ENCODE data around the gene TWIST2. TPM values are rescaled to one million over a fixed set of nuclear protein-coding genes. Genes with fewer than 3 reads are reported as not detected.

Gene TWIST2
- polyA plus RNA-seq, 1 of the 3 experiments (the other 2 are of a cell fraction), result 19.5 TPM

DNA sequence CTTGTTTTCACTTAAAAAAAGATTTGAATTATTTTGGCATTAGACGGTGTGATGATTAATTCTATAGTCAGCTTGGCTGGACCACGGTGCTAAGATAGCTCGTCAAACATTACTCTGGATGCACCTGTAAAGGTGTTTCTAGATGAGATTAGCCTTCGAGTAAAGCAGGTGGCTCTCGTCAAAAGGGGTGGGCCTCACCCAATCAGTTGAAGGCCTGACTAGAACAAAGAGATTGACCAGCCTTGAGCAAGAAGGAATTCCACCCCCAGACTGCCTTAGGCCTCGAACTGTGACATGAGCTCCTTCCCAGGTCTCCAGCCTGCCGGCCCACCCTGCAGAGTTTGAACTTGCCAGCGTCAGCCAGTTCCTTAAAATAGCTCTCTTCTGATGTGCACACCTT lies 73.4 kb downstream of the TWIST2 start:
- no peak overlapping the region for H2AFZ ChIP-seq (ENCODE audit: low read depth)
- H3F3A ChIP-seq (replicated peaks; ENCODE audit: insufficient read depth), result no peaks in the 10 kb centered on the region
- no peaks in the 10 kb centered on the region for H3K27me3 ChIP-seq (ENCODE audit: insufficient read depth)
- TF ChIP-seq JUND (IDR thresholded peaks at IDR 0.05) (no peak), SIN3A (IDR thresholded peaks at IDR 0.05; ENCODE audit: borderline replicate concordance, low read depth, low read length) (no peak), RXRA (IDR thresholded peaks at IDR 0.05; ENCODE audit: borderline replicate concordance, low read depth) (no peak), TCF12 (IDR thresholded peaks at IDR 0.05) (no peak), RFX5 (IDR thresholded peaks at IDR 0.05; ENCODE audit: low read length) (no peak), TAF1 (IDR thresholded peaks at IDR 0.05; ENCODE audit: borderline replicate concordance, low read depth, low read length) (no peak), NRF1 (IDR thresholded peaks at IDR 0.05; ENCODE audit: low read depth, low read length) (no peak), TEAD4 (IDR thresholded peaks at IDR 0.05; ENCODE audit: borderline replicate concordance, insufficient read depth) (no peak)
- TF ChIP-seq, protein P1, sequence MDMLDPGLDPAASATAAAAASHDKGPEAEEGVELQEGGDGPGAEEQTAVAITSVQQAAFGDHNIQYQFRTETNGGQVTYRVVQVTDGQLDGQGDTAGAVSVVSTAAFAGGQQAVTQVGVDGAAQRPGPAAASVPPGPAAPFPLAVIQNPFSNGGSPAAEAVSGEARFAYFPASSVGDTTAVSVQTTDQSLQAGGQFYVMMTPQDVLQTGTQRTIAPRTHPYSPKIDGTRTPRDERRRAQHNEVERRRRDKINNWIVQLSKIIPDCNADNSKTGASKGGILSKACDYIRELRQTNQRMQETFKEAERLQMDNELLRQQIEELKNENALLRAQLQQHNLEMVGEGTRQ (IDR thresholded peaks at IDR 0.05; ENCODE audit: borderline replicate concordance, low read depth, low read length), result no peak
- H3K36me3 ChIP-seq (replicated peaks in 1 of 2; ENCODE audit: control insufficient read depth in 1 of 2, insufficient read depth in 2 of 2, low read length in 1 of 2), result no peaks in the 10 kb centered on the region
- ChIA-PET POLR2A (no interaction called here), CTCF (no interaction called here)
- WGBS (ENCODE audit: low lambda C conversion rate), result 53% methylated on average over 8 of the region's 8 CpGs
- H3K9me3 ChIP-seq, result no peaks in the 10 kb centered on the region
- no peaks in the 10 kb centered on the region for H3K4me1 ChIP-seq (ENCODE audit: control insufficient read depth in 1 of 2, insufficient read depth in 2 of 2, low read depth in 1 of 2, low read length in 1 of 2)
- H3K9me2 ChIP-seq, result no peaks in the 10 kb centered on the region
- H3K27ac ChIP-seq (ENCODE audit: low read depth in 2 of 2, low read length in 1 of 2), result no peak overlapping the region
- DNase-seq, result no peak
- no peaks in the 10 kb centered on the region for H4K20me1 ChIP-seq (ENCODE audit: insufficient read depth)
- H3K4me3 ChIP-seq (ENCODE audit: low read depth in 2 of 2, low read length in 1 of 2), result no peak overlapping the region
- no peak overlapping the region for H3K4me2 ChIP-seq
- no peak overlapping the region for H3K9ac ChIP-seq
- no peaks in the 10 kb centered on the region for H3K79me2 ChIP-seq (ENCODE audit: insufficient read depth)

- Histone ChIP-seq H3K27me3 (ENCODE audit: insufficient read depth) (no peaks in the 10 kb centered on the region), H3K9me2 (no peaks in the 10 kb centered on the region), H3K79me2 (ENCODE audit: insufficient read depth) (no peaks in the 10 kb centered on the region), H3K4me3 (ENCODE audit: low read depth in 2 of 2, low read length in 1 of 2) (no peak overlapping the region), H3K9me3 (no peaks in the 10 kb centered on the region), H3F3A (replicated peaks; ENCODE audit: insufficient read depth) (no peaks in the 10 kb centered on the region), H2AFZ (ENCODE audit: low read depth) (no peak overlapping the region), H3K27ac (ENCODE audit: low read depth in 2 of 2, low read length in 1 of 2) (no peak overlapping the region), H3K9ac (no peak overlapping the region), H3K36me3 (replicated peaks in 1 of 2; ENCODE audit: control insufficient read depth in 1 of 2, insufficient read depth in 2 of 2, low read length in 1 of 2) (no peaks in the 10 kb centered on the region), H4K20me1 (ENCODE audit: insufficient read depth) (no peaks in the 10 kb centered on the region), H3K4me1 (ENCODE audit: control insufficient read depth in 1 of 2, insufficient read depth in 2 of 2, low read depth in 1 of 2, low read length in 1 of 2) (no peaks in the 10 kb centered on the region), H3K4me2 (no peak overlapping the region)
- DNase-seq, result no peak
- WGBS (ENCODE audit: low lambda C conversion rate), result 66% methylated on average over 8 of the region's 15 CpGs
- ChIA-PET CTCF (no interaction called here), POLR2A (no interaction called here)
- TF ChIP-seq ZBTB33 (IDR thresholded peaks at IDR 0.05; ENCODE audit: borderline replicate concordance, low read depth), result no peak
- TF ChIP-seq PBX3 (IDR thresholded peaks at IDR 0.05), result no peak
- TF ChIP-seq, protein P2, sequence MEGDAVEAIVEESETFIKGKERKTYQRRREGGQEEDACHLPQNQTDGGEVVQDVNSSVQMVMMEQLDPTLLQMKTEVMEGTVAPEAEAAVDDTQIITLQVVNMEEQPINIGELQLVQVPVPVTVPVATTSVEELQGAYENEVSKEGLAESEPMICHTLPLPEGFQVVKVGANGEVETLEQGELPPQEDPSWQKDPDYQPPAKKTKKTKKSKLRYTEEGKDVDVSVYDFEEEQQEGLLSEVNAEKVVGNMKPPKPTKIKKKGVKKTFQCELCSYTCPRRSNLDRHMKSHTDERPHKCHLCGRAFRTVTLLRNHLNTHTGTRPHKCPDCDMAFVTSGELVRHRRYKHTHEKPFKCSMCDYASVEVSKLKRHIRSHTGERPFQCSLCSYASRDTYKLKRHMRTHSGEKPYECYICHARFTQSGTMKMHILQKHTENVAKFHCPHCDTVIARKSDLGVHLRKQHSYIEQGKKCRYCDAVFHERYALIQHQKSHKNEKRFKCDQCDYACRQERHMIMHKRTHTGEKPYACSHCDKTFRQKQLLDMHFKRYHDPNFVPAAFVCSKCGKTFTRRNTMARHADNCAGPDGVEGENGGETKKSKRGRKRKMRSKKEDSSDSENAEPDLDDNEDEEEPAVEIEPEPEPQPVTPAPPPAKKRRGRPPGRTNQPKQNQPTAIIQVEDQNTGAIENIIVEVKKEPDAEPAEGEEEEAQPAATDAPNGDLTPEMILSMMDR (IDR thresholded peaks at IDR 0.05), result no peak
- no peak for TF ChIP-seq TAF1 (IDR thresholded peaks at IDR 0.05; ENCODE audit: borderline replicate concordance, low read depth, low read length)
- TF ChIP-seq JUND (IDR thresholded peaks at IDR 0.05), result no peak
- no peak for TF ChIP-seq SMC3 (IDR thresholded peaks at IDR 0.05; ENCODE audit: low read depth, low read length)
- no peak for TF ChIP-seq GATA2 (CRISPR knock-in tag; IDR thresholded peaks at IDR 0.05)
- TF ChIP-seq RFX5 (IDR thresholded peaks at IDR 0.05; ENCODE audit: low read length), result no peak
- TF ChIP-seq, protein P3, sequence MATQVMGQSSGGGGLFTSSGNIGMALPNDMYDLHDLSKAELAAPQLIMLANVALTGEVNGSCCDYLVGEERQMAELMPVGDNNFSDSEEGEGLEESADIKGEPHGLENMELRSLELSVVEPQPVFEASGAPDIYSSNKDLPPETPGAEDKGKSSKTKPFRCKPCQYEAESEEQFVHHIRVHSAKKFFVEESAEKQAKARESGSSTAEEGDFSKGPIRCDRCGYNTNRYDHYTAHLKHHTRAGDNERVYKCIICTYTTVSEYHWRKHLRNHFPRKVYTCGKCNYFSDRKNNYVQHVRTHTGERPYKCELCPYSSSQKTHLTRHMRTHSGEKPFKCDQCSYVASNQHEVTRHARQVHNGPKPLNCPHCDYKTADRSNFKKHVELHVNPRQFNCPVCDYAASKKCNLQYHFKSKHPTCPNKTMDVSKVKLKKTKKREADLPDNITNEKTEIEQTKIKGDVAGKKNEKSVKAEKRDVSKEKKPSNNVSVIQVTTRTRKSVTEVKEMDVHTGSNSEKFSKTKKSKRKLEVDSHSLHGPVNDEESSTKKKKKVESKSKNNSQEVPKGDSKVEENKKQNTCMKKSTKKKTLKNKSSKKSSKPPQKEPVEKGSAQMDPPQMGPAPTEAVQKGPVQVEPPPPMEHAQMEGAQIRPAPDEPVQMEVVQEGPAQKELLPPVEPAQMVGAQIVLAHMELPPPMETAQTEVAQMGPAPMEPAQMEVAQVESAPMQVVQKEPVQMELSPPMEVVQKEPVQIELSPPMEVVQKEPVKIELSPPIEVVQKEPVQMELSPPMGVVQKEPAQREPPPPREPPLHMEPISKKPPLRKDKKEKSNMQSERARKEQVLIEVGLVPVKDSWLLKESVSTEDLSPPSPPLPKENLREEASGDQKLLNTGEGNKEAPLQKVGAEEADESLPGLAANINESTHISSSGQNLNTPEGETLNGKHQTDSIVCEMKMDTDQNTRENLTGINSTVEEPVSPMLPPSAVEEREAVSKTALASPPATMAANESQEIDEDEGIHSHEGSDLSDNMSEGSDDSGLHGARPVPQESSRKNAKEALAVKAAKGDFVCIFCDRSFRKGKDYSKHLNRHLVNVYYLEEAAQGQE (IDR thresholded peaks at IDR 0.05; ENCODE audit: low read depth, low read length), result no peak
- no peak for TF ChIP-seq MAX (IDR thresholded peaks at IDR 0.05; ENCODE audit: low read depth)
These were observed 73.9 kb downstream of the TWIST2 start for GRCh38 chr2:238921681-238922319.
